WTC11 (cell line): ENCODE data around the gene ZNG1B. TPM values are rescaled to one million over a fixed set of nuclear protein-coding genes. Genes with fewer than 3 reads are reported as not detected.
"Not testable (repeated sequence)": the region's sequence is repeated elsewhere in the genome, so short reads cannot be mapped to it uniquely, and the experiment has no call there.

Experiments used
- ATAC-seq: fragments of 200-7000 bp; cut with Tn5 transposase; 2 replicates; pipeline ENCODE4 v1.10.0; 2021; ENCODE audit warnings: mild to moderate bottlenecking, moderate library complexity
- CTCF ChIA-PET: fragments of 300-600 bp; sonication (Branson Sonifier 250); formaldehyde crosslinking; loops from one replicate; lab custom pipeline; 2021; ENCODE audit warnings: antibody characterized with exemption; lab: Charles Lee
- POLR2A ChIA-PET: fragments of 350-600 bp; sonication (Branson Sonifier 250); formaldehyde crosslinking; loops from one replicate; lab custom pipeline; 2021; ENCODE audit warnings: antibody characterized with exemption; lab: Charles Lee
- DNase-seq: peaks from one replicate; pipeline ENCODE4 v3.0.0; 2021; ENCODE audit warnings: low spot score
- H3K27ac Mint-ChIP-seq: 2 replicates; pipeline ENCODE4 v1.8.0; 2021; ENCODE audit warnings: mixed read lengths
- H3K27me3 Mint-ChIP-seq: 2 replicates; pipeline ENCODE4 v1.8.0; 2021; ENCODE audit warnings: low read depth, mild to moderate bottlenecking, moderate library complexity, mixed read lengths
- H3K36me3 Mint-ChIP-seq: 2 replicates; pipeline ENCODE4 v1.8.0; 2021; ENCODE audit warnings: mixed read lengths
- H3K4me1 Mint-ChIP-seq: 2 replicates; pipeline ENCODE4 v1.8.0; 2022; ENCODE audit warnings: mixed read lengths
- H3K4me3 Mint-ChIP-seq: 2 replicates; pipeline ENCODE4 v1.8.0; 2021; ENCODE audit warnings: mild to moderate bottlenecking, moderate library complexity, mixed read lengths
- H3K9me3 Mint-ChIP-seq: 2 replicates; pipeline ENCODE4 v1.8.0; 2021; ENCODE audit warnings: mixed read lengths
- total RNA-seq: library from RNA; stranded (reverse); gene quantifications from 3 replicates; pipeline ENCODE4 v1.2.3, GENCODE V29; 2021

The ZNG1B gene
- total RNA-seq, 1 experiment from 2014 or later = 38.3 TPM

DNA sequence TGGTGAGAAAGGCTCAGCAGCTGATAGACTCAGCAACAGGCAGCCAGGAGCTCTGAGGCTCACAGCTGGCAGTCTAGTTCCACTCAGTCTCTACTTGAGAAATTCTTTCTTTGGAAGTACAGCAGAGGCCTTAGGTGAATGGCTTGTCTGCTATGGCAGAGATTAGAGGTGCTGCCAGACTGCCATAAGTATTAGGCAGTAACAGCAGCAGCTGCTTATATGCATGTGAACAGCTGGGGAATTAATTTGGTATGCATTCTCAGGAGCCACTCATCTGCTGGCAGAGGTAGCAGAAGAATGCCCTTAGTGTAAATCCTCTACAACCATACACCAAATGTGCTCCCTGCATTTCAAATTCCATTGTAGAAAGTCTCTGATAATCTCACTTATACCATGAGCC is 28.3 kb downstream of the ZNG1B start:
- H3K4me3 Mint-ChIP-seq, H3K27ac Mint-ChIP-seq: not testable (repeated sequence)

GRCh38 chr2:113476688-113477368 is 39.3 kb downstream of the ZNG1B start:
- H3K36me3 Mint-ChIP-seq, H3K27me3 Mint-ChIP-seq, CTCF ChIA-PET, DNase-seq, H3K27ac Mint-ChIP-seq, POLR2A ChIA-PET, H3K9me3 Mint-ChIP-seq, ATAC-seq: not testable (repeated sequence)
- Mint-ChIP-seq H3K4me3 (peak overlapping the region; percentile 79), H3K4me1 (peaks cover 10% of the 10 kb centered on the region)

More for the DNA sequence above, 28.3 kb downstream of the ZNG1B start:
- DNase-seq, POLR2A ChIA-PET, H3K9me3 Mint-ChIP-seq, H3K27me3 Mint-ChIP-seq, H3K4me1 Mint-ChIP-seq, H3K36me3 Mint-ChIP-seq, CTCF ChIA-PET, ATAC-seq: not testable (repeated sequence)

DNA sequence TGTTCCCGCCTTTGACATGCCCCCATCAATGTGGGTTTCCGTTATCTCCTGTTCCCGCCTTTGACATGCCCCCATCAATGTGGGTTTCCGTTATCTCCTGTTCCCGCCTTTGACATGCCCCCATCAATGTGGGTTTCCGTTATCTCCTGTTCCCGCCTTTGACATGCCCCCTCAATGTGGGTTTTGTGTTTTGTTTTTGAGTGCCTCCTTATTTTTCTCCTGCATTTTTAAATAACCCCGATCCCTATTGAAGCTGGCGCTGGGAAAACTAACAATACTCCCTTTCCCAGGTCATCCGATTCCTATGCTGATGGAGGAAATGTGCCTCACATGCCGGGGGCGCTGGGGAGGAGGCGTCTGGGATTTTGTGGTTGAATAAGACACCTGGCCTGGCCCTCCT is 59.0 kb downstream of the ZNG1B start:
- H3K4me3 Mint-ChIP-seq, H3K9me3 Mint-ChIP-seq, H3K4me1 Mint-ChIP-seq, H3K36me3 Mint-ChIP-seq, POLR2A ChIA-PET, DNase-seq, CTCF ChIA-PET, H3K27ac Mint-ChIP-seq, ATAC-seq: not testable (repeated sequence)
- peaks cover 46% of the 10 kb centered on the region for H3K27me3 Mint-ChIP-seq

DNA sequence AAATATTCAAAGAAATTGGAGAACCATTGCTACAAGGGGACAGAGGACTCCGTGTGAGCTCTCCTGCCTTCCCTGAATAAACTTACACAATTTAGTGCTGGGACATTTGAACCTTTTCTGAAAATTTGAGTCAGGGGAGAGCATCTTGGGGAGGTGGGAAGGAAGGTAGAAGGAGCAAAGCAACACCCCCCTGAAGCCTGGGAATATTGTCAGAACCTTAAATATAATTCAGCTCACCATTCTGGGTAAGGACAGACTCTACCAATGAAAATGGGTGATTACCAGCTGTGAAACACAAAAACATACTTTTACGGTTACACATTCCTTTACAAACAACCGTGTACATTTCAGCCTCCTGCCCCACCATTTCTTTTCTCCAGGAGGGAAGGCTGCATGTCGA is 60.9 kb downstream of the ZNG1B start, which contains the start of gene FOXD4L1:
TSS of gene FOXD4L1 (plus strand) at position 301 of the 400 bp plus-strand sequence. CDS start 592 bp downstream, outside the sequence.
- ATAC-seq, DNase-seq, H3K9me3 Mint-ChIP-seq, H3K36me3 Mint-ChIP-seq, POLR2A ChIA-PET, H3K27ac Mint-ChIP-seq, CTCF ChIA-PET: not testable (repeated sequence)
- peaks cover 11% of the 10 kb centered on the region for H3K4me1 Mint-ChIP-seq
- H3K27me3 Mint-ChIP-seq = peaks cover 64% of the 10 kb centered on the region
- H3K4me3 Mint-ChIP-seq = peak within 1 kb of the TSS; percentile 58

DNA sequence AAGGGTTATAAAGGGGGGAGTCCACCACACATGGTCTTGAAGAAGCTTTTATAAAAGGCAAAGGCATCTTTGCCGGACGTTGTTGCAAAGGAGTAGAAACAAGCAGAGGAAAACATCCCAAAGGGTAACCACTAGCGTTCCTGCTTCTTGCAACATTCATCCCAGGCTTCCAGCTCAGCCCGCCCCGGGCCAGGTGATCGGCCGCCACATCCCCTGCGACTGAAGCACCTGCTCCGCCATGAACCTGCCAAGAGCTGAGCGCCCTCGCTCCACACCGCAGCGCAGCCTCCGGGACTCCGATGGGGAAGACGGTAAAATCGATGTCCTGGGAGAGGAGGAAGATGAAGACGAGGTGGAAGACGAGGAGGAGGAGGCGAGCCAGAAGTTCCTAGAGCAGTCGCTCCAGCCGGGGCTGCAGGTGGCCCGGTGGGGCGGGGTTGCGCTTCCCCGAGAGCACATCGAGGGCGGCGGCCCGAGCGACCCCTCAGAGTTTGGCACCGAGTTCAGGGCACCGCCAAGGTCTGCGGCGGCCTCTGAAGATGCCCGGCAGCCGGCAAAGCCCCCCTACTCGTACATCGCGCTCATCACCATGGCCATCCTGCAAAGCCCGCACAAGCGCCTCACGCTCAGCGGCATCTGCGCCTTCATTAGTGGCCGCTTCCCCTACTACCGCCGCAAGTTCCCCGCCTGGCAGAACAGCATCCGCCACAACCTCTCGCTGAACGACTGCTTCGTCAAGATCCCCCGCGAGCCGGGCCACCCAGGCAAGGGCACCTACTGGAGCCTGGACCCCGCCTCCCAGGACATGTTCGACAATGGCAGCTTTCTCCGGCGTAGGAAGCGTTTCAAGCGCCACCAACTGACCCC is 61.8 kb downstream of the ZNG1B start:
- ATAC-seq, H3K36me3 Mint-ChIP-seq, CTCF ChIA-PET, H3K27ac Mint-ChIP-seq, H3K9me3 Mint-ChIP-seq, POLR2A ChIA-PET: not testable (repeated sequence)
- H3K4me3 Mint-ChIP-seq = peak overlapping the region; percentile 58
- H3K4me1 Mint-ChIP-seq = peaks cover 11% of the 10 kb centered on the region
- peak; percentile 38 for DNase-seq
- peaks cover 73% of the 10 kb centered on the region for H3K27me3 Mint-ChIP-seq

DNA sequence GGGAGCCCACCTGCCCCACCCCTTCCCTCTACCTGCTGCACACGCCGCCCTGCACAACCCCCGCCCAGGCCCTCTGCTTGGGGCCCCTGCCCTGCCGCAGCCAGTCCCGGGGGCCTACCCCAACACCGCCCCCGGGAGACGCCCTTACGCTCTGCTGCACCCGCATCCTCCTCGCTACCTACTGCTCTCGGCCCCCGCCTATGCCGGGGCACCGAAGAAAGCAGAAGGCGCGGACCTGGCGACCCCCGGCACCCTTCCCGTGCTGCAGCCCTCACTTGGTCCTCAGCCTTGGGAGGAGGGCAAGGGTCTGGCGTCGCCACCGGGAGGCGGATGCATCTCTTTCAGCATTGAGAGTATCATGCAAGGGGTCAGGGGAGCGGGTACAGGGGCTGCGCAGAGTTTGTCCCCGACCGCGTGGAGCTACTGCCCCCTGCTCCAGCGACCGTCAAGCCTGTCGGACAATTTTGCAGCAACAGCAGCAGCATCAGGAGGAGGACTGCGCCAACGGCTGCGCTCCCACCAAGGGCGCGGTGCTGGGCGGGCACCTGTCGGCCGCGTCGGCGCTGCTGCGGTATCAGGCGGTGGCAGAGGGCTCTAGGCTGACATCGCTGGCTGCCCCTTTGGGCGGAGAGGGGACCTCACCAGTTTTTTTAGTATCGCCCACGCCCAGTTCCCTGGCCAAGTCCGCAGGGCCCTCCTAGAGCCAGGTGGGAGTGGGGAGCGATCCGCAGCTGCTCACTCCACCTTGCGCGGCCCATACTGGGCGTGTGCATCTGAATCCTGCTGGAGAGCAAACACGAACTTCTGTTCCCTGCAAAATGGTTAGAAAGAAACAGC is 62.6 kb downstream of the ZNG1B start:
- CTCF ChIA-PET, POLR2A ChIA-PET, H3K9me3 Mint-ChIP-seq, ATAC-seq, H3K4me3 Mint-ChIP-seq, H3K36me3 Mint-ChIP-seq, H3K27ac Mint-ChIP-seq, DNase-seq: not testable (repeated sequence)
- H3K27me3 Mint-ChIP-seq = peaks cover 80% of the 10 kb centered on the region
- peaks cover 11% of the 10 kb centered on the region for H3K4me1 Mint-ChIP-seq

DNA sequence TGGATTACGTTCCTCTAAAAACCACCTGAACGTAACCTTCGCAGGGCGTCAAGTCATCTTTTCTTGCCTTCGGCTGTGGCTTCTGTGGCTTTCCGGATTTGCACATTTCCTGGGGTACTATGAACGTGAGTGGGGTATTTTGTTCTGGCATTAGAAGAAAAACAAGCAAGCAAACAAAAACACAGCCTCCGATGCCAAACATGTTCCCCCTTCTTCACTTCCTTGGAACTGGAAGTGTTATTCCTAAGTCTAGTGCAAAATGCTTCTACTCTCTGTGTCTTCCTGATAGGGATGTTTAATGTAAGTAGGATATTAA is 63.2 kb downstream of the ZNG1B start:
- POLR2A ChIA-PET, H3K27ac Mint-ChIP-seq, DNase-seq, H3K9me3 Mint-ChIP-seq, ATAC-seq, CTCF ChIA-PET, H3K36me3 Mint-ChIP-seq, H3K4me3 Mint-ChIP-seq: not testable (repeated sequence)
- peaks cover 86% of the 10 kb centered on the region for H3K27me3 Mint-ChIP-seq
- peaks cover 11% of the 10 kb centered on the region for H3K4me1 Mint-ChIP-seq

GRCh38 chr2:113502216-113503093 is 65.0 kb downstream of the ZNG1B start:
- DNase-seq, CTCF ChIA-PET, H3K36me3 Mint-ChIP-seq, H3K9me3 Mint-ChIP-seq, POLR2A ChIA-PET, H3K27ac Mint-ChIP-seq, H3K4me1 Mint-ChIP-seq: not testable (repeated sequence)
- ATAC-seq = peak; percentile 32
- peak overlapping the region; percentile 54 for H3K4me3 Mint-ChIP-seq
- peaks cover 90% of the 10 kb centered on the region for H3K27me3 Mint-ChIP-seq
